MM.1S (cell line): Measurements from ENCODE around the gene BACH2.

ENCODE experiments used
- EZH2phosphoT487 ChIP-seq: fragments of 300-600 bp; sonication (generic); IDR thresholded peaks from 2 replicates; pipeline ENCODE4 v1.6.1; 2018; ENCODE audit warnings: antibody characterized with exemption, low read length
- TF ChIP-seq, protein P1 (sequence below): fragments of 300-600 bp; sonication (generic); IDR thresholded peaks from 2 replicates; pipeline ENCODE4 v1.5.1; 2016; ENCODE audit warnings: antibody characterized with exemption, low read length, mixed read lengths

GRCh38 chr6:90319979-90320685, 23.5 kb upstream of the BACH2 start:
- TF ChIP-seq, protein P1, sequence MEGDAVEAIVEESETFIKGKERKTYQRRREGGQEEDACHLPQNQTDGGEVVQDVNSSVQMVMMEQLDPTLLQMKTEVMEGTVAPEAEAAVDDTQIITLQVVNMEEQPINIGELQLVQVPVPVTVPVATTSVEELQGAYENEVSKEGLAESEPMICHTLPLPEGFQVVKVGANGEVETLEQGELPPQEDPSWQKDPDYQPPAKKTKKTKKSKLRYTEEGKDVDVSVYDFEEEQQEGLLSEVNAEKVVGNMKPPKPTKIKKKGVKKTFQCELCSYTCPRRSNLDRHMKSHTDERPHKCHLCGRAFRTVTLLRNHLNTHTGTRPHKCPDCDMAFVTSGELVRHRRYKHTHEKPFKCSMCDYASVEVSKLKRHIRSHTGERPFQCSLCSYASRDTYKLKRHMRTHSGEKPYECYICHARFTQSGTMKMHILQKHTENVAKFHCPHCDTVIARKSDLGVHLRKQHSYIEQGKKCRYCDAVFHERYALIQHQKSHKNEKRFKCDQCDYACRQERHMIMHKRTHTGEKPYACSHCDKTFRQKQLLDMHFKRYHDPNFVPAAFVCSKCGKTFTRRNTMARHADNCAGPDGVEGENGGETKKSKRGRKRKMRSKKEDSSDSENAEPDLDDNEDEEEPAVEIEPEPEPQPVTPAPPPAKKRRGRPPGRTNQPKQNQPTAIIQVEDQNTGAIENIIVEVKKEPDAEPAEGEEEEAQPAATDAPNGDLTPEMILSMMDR, result no peak
- TF ChIP-seq EZH2phosphoT487, result no peak
